GM21360 (cell line): ENCODE data around the gene TNK2.
"Not testable (repeated sequence)": the region's sequence is repeated elsewhere in the genome, so short reads cannot be mapped to it uniquely, and the experiment has no call there.

ENCODE experiments used
- ATAC-seq: cut with Tn5 transposase; IDR thresholded peaks from one replicate; pipeline ENCODE4 v1.9.1; 2021; ENCODE audit warnings: mild to moderate bottlenecking, moderate library complexity; ENCODE audit not compliant: unreplicated experiment

Gene TNK2

DNA sequence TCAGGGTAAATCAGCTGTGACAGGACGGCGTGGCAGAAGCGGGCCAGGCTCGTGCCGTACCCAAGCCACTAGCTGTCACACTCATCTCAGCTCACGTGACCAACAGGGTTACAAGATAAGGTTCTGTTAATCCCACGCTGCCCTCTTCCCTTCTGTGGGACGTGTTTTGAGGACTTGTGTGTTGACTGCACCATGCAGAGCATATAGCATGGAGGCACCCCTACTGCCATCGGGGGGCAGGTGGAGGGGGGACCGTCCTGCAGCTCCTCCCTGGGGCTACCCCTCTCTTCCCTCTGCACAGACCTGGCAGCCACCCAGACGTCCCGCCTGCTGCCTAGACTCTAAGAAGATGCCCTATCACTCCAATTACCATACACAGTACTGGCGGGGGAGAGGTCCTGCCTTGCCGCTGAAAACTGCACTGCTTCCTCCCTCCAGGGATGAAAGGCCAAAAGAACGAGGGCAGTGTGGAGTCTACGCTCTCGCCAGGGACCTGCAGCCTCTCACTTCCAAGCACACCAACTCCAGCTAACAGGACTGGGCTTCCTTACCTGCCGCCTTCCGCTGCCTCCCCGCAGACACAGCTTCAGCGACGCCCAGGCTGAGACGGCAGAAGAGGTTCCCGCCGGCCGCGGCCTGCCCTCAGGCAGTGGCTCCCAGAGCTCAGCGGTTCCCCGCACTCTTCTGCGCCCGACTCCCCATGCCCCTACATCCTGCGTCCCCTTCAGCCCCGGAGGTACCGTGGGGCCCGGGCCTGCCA, at the start of gene TNK2:
TSS of gene TNK2 (minus strand) at position 618 of the 760 bp plus-strand sequence. CDS start 19,963 bp downstream, outside the sequence.
- peak; percentile 26 for ATAC-seq

DNA sequence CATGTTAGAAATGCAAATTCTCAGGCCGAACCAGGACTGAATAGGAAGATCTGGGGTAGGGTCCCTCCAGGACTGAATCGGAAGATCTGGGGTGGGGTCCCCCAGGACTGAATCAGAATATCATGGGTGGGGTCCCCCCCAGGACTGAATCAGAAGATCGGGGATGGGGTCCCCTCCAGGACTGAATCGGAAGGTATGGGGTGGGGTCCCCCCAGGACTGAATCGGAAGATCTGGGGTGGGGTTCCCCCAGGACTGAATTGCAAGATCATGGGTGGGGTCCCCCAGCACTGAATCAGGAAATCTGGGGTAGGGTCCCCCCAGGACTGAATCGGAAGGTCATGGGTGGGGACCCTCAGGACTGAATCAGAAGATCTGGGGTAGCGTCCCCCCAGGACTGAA, 48.2 kb upstream of the TNK2 start:
- no peak for ATAC-seq

DNA sequence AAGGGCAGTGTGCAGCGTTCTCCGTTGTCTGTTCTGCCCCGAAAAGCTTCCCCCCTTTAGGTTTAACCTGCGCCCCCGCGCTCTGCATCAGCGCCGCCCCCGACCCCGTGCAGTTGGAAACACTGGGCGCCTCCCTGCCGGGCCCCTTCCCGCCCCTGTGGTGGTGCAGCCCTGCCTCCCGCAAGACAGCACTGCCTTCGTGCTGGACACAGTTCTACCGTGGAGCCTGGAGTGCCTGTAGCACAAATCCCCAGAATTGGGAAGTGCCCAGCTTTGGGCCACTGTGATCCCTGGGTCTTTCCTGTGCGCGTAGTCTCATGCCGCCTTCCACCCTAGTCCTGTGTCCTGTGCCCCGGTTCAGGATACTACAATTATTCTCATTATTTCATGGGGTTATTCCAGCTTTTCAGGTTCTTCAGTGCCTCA, 47.1 kb upstream of the TNK2 start:
- not testable (repeated sequence) for ATAC-seq

DNA sequence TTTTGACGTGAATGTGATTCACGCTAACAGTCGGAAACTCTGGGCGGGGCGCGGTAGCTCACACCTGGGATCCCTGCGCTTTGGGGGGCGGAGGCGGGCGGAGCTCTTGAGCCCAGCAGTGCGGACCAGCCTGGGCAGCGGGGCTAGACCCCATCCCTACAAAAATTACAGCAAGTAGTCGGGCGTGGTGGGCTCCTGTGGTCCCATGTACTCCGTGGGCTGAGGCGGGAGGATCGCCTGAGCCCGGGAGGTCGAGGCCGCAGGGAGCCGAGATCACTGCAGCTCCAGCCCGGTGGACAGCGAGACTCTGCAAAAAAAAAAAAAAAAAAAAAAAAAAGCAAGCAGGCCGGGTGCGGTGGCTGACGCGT, 46.4 kb upstream of the TNK2 start:
- ATAC-seq = peak; percentile 43

DNA sequence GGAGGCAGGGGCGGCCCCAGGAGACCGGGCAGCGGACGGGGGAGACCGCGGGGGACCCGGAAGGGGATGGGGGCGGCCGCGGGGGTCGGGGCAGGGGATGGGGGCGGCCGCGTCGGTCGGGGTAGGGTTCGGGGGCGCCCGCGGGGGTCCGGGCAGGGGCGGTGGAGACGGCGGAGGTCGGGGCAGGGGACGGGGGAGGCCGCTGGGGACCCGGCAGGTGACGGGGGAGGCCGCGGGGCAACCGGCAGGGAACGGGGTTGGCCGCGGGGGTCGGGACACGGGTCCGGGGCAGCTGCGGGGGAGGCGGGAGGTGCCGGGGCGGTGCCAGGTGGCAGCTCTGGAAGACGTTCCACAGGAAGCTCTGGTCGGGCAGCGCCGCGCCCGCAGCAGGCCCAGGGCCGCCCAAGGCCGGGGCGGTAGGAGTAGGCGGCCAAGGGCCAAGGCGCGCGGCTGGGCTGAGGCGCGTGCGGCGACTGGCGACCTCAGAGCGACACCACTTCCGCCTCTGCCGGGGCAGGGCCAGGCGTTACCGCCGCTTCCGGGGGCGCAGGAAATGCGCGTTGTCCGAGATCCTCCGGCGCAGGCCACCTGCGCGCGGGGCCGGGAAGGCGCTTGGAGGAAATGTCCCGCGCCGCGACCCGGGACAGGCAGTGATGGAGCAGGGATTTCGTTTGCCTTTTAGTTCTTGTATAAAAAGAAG, 45.9 kb upstream of the TNK2 start:
- ATAC-seq = peak; percentile 93

DNA sequence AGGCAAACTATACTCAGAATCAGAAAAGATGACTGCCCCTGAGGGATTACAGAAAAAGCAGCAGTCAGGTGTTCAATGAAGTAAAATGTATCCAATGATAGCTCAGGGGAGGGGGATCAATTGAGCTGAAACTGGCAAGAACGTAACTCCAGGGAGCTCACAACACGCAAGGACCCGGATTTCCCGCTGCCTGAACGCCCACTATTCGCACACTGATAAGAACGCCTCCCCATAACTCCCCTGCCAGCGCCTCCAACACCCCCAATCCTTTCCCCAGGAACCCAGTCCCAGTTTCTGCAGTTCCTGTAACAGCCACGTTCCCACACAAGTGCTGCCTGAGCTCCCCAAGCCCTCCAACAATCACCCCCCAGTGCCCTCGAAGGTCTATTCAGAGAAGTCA, 44.2 kb upstream of the TNK2 start:
- ATAC-seq = not testable (repeated sequence)

DNA sequence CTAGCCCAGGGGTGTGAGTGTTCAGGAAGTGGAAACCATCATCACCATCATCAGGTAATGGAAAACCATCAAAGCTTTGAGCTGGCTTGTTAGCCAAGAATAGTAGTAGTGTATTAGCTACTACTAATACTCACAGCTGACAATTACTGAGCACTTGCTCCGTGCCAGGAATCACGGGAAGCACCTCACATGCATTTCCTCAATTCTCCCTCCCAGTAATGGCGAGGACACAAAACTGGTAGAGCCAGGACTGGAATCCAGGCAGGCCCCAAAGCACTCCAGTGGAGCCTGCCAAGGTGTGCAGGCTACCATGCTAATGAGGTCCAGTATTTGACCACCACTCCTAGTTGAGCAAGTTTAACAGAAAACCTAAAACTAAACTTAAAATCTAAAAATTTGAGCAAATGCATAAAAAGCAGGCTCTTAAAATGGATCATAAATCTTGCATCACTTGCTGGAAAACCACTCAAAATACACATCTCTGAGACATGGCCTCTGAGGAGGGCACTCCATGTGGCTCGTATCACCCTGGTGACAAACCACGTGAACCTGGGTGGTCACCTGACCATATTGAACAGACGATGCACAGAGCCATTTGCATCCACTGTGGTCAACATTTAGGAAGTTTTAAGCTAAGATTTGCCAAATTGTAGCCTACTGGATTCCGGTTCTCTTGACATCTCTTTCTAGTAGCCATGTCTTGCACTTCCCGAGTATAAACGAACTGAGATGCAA, 43.3 kb upstream of the TNK2 start:
- ATAC-seq = not testable (repeated sequence)

DNA sequence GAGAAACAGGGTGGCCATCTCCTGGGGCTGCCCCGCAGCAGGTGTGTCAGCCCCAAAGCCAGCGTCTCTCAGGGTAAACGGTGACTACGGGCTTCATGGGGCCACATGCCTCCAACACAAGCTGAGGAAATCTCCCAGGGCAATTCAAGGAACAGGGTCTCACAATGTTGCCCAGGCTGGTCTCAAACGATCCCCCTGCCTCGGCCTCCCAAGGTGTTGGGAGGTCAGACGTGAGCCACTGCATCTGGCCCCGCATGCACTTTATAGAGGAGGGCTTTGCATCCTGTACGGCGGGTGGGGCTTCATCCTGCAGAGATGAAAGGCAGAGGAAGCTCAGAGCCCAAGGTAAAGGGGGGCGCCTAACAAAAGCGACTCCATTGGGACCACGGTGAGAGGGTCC, 42.4 kb upstream of the TNK2 start:
- ATAC-seq = not testable (repeated sequence)

DNA sequence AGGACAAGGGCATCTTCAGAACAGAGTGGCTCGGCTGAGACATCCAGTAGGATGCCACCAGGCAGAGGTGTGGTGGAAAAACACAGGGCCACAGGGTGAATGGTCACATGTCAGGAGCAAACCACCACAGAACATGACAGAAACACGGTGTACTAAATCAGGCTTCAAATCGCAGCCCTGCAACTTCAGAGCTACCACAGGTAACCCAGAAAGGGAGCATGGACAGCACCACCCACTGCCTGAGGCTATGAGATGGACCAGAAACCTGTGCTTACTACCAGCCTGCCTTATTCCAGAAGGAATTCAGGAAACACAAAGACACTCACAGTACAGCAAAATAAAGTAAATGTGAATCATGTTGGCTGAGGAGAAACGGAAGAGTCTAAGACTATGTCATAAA, 41.8 kb upstream of the TNK2 start:
- ATAC-seq = not testable (repeated sequence)

DNA sequence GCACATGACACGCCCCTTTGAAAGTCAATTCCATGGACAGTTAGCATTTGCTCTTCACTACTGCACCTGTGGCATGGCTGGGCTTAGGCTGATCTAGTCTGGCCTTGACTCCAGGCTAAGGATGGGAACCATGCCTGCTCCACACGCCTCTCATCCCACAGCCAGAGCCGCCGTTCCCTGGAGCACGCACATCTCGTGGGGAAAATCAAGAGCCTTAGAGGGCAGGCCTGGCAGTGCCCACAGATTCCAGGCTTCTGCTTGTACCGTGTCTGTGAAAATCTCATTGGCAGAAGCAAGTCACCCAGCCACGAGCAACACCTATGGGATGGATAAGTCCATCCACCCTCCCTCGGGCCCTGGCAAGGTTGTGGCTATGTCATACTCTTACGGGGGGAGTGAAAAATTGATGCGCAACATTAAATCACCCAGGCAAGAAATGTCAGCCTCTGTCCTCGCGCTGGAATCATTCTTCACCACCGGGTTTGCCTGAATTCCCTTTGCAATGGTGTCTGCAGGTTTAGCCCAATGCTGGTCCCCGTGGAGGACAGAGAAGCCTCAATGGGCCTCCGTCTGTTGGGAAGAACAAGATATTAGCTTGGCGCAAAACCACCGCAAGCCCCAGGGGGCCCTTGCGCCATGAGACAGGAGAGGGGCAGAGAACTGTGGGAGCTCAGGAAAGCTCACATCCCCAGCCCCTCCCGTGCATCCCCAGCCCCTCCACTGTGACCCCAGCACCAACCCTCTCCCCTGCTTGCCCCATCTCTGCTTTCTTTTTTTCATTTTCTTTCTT, 38.8 kb upstream of the TNK2 start:
- not testable (repeated sequence) for ATAC-seq

DNA sequence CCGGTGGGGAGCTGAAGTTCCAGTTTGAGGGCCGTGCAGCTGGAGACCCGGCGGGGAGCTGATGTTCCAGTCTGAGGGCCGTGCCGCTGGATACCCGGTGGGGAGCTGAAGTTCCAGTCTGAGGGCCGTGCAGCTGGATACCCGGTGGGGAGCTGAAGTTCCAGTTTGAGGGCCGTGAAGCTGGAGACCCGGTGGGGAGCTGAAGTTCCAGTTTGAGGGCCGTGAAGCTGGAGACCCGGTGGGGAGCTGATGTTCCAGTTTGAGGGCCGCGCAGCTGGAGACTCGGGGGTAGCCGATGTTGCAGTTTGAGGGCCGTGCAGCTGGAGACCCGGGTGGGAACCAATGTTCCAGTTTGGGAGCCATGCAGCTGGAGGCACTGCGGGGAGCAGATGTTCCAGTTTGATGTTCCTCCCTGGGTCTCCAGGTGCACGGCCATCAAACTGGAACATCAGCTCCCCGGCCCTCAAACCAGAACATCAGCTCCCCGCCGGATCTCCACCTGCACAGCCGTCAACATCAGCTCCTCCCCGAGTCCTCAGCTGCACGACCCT, 33.0 kb upstream of the TNK2 start:
- not testable (repeated sequence) for ATAC-seq

DNA sequence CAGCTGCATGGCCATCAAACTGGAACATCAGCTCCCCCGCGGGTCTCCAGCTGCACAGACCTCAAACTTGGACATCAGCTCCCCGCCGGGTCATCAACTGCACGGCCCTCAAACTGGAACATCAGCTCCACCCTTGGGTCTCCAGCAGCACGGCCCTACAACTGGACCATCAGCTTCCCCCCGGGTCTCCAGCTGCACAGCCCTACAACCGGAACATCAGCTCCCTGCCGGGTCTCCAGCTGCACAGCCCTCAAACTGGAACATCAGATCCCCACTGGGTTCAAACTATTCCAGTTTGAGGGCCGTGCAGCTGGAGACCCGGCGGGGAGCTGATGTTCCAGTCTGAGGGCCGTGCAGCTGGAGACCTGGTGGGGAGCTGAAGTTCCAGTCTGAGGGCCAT, 32.5 kb upstream of the TNK2 start:
- not testable (repeated sequence) for ATAC-seq

DNA sequence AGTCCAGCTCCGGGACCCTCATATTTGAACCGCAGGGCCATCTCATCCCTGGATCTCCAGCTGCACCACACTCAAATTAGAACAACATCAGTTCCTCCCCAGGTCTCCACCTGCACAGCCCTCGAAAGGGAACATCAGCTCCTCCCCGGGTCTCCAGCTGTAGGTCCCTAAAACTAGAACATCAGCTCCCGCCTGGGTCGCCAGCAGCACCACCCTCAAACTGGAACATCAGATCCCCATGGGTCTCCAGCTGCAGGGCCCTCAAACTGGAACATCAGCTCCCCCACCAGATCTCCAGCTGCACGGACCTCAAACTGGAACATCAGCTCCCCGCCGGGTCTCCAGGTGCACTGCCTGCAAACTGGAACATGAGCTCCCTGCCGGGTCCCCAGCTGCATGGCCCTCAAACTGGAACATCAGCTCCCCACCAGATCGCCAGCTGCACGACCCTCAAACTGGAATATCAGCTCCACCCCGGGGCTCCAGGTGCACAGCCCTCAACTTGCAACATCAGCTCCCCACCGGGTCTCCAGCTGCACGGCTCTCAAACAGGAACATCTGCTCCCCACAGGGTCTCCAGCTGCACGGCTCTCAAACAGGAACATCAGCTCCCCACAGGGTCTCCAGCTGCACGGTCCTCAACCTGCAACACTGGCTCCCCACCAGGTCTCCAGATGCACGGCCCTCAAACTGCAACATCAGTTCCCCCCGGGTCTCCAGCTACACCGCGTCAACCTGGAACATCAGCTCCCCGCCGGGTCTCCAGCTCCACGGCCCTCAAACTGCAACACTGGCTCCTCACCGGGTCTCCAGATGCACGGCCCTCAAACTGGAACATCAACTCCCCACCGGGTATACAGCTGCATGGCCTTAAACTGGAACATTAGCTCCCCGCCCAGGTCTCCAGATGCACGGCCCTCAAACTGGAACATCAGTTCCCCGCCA, 31.4 kb upstream of the TNK2 start:
- ATAC-seq = not testable (repeated sequence)

DNA sequence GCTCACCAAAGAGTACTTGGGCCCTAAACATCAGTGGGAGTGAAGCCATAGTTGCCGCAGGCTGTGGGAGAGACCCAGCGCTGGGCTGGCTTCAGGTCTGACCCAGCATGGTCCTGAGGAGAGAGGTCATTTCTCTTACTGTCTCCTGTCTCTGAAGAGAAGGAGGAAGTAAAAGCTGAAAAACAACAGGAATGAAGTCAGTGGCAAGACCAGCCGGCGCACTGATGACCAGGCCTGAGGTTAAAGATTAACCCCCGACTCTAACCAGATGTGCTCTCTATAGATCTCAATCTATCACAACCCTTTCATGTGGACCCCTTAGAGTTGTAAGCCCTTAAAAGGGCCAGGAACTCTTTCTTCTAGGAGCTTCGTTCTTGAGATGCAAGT, 24.7 kb upstream of the TNK2 start:
- ATAC-seq = not testable (repeated sequence)

DNA sequence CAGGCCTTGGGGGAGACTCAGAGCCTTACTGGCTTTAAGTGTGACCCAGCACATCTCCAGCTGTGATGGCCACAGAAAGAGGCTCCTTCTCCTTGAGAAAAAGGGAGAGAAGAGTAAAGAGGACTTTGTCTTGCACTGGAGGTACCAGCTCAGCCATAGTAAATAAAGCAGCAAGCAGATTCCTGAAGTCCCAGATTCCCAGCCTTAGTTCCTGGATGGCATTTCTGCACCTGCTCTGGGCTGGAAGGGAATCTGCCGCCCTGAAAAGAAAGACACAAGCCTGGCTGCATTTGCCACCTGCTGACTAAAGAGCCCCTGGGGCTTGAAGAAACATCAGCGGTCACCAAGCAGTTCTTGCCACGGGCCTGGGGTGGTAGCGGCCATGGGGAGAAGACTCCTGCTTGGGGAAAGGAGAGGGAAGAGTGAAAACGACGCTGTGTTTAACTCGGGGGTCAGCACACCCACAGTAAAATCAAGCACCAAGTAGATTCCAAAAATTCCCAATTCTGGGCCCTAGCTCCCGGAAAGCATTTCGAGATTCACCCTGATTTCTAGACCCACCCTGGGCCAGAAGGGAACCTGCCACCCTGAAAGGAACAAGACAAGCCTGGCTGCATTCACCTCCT, 24.2 kb upstream of the TNK2 start:
- ATAC-seq = no peak

DNA sequence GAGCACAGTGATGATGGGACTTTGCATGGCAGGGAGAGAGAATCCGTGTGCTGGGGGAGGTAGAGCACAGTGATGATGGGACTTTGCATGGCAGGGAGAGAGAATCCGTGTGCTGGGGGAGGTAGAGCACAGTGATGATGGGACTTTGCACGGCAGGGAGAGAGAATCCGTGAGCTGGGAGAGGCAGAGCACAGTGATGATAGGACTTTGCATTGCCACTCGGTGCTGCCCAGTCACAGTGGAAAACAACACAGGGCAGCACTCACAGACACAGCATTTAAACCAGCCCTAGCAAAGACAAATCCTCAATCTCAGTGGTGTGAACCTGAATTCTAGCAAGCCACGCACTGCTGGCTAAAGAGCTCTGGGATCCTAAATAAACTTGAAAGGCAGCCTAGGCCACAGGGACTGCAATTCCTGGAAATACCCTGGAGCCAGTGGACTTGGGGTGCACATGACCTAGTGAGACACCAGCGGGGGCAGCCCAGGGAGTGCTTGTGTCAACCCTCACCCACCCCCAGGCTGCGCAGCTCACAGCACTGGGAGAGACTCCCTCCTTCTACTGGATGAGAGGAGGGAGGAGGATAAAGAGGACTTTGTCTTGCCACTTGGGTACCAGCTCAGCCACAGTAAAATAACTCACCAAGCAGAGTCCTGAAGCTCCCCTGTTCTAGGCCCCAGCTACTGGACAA, 23.4 kb upstream of the TNK2 start:
- ATAC-seq = no peak

DNA sequence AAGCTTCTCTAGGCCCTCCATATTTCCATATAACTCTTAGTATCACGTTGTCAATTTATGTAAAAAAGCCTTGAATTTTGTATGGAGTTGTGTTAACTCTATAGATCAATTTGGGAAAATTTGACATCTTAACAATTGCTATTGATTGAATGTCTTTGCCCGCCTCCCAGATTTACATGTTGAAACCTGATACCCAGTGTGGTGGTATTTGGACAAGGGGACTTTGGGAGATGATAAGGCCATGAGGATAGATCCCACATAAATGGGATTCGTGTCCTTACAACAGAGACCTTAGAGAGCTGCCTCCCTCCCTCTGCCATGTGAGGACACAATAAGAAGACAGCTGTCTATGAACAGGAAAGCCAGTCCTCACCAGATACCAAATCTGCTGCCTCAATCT, 21.1 kb upstream of the TNK2 start:
- ATAC-seq = no peak

DNA sequence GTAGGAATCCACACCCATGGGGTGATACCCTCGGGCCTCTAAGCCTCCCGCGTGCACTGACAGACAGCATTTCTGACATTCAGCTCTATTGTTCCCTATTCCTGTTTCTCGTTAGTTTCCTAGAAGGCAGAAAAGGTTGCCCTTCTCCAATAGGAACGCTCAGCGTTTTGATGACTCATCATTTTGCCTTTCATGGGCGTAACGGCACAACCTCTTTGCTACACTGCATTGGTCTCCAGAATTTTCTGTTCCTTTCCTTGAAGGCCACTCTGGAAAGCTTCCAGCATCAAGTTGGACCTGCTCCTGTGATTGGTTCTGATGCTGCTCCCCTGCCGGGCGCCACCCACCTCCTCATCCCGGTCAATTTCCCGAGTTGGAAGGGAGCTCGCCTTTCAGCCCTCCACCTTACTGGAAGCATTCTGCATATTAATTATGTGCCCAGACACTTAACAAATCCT, 13.0 kb upstream of the TNK2 start:
- no peak for ATAC-seq
